HG03066 (cell line): ENCODE measurements around the gene SNX30.

Experiments used
- ATAC-seq: cut with Tn5 transposase; IDR thresholded peaks from one replicate; pipeline ENCODE4 v1.9.1; 2021; ENCODE audit warnings: low read depth; ENCODE audit not compliant: unreplicated experiment

Gene SNX30

DNA sequence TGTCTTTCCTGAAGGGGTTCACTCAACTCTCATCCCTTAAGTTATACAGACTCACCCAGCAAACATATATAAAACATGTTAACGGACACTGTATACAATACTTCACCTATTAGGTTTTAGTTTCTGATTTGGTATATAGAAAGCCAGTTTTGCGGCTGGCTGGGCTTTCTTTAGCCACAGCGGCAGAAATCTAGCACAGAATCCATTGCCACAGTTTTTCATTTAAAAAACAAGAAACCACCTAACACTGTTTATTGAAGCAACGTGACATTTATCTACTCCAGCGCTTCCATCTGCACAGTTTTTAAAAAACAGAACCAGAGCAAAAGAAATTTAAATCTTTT, 67.3 kb downstream of the SNX30 start:
- peak; percentile 76 for ATAC-seq

DNA sequence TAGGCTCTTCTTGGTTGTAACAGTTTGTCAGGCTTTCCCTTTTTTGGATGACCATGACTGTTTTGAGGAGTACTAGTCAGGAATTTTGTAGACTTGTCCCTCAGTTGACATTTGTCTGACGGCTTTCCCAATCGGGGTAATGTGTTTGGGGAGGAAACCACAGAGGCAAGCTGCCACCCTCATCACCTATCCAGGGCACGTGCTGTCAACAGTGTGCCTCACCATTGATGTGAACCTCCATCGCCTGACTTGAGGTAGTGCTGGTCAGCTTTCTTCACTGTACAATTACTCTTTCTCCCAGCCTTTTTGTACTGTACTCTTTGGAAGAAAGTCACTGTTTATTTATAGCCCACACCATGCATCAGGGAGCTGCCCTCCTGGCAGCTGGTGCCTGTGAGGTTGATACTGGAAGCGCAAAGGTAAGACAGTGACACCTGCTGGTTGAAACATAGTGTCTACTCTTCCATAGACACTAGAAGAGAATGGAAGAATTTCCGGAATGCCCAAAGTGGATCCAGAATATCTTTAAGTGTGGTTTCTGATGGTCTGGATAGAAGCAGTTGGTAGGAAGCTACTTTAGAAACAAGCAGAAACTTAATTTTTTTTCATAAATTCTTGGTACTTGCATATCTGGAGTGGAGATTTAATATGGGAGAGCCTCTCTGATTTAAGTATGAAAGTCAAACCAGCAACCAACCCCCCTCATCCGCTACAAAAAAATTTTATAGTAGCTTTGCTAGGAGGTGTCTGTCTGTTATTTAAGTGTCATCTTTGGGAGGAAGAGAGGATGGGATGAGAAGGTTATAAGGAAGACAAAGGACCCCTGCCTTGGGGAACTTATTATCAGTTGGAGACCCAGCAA, 69.3 kb downstream of the SNX30 start:
- ATAC-seq, result no peak

DNA sequence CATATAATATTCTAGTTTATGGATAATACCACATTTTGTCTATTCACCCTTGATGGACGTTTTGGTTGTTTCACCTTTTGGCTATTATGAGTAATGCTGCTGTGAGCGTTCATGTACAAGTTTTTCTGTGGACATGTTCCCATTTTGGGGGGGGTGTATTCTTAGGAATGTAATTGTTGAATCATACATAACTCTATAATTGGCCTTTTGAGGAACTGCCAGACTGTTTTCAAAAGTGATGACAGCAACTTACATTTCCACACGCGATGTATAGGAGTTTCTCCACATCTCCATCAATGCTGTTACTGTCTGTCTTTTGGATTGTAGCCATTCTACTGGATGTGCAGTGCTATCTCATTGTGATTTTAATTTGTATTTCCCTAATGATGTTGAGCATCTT, 70.3 kb downstream of the SNX30 start:
- no peak for ATAC-seq

DNA sequence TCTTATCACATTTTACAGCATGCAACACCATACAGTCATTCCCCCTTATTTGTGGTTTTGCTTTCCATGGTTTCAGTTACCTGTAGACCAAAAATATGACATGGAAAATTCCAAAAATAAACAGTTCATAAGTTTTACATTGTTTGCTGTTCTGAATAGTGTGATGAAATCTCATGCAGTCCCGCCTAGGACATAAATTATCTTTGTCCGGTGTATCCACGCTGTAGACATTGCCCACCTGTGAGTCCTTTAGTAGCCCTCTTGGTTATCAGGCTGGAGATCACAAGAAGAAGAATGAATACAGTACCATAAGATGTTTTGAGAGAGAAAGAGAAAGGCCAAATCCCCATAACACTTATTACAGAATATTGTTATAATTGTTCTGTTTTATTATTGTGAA, 72.1 kb downstream of the SNX30 start:
- no peak for ATAC-seq

DNA sequence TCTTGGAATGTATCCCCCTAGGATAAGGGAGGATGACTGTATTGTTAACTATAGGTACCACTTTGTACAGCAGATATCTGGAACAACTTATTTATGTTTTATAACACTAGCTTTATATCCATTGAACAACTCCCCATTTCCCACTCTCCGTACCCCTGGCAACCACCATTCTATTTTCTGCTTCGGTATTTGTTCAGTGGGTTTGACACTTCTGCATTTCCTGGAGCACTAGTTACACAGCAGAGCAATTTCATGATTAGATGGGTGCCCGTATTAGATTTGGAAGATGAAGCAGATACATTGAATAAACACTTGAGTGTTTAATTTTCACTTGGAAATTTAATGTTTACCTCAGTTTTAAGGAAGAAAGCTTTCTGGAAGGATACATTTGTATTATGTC, 72.7 kb downstream of the SNX30 start:
- ATAC-seq, result no peak

DNA sequence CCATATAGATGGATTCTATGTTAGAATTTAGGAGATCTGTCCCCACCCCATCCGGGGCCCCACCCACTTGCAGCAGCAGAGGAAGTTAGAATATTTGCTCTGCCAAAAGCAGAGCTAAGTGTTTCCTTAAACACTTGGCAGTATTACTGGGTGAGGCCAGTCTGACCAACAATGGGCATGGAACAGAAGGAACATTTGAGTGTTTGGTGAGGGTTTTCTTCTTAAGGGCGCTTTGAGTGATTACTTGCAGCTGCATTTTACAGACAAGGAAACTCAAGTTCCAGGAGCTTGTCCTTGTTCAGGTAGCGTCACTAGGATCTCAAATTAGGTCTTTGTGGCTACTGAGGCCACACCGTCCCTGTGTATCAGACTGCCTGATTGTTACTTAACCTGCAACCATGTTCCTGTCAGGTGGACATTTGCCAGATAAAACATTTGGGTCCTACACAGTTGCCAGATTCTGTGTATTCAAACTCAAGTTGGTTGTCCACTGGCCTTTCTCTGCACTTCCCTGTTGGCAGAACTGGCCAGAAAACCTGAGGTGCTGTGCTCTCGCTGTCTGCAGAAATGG, 80.8 kb downstream of the SNX30 start:
- no peak for ATAC-seq

DNA sequence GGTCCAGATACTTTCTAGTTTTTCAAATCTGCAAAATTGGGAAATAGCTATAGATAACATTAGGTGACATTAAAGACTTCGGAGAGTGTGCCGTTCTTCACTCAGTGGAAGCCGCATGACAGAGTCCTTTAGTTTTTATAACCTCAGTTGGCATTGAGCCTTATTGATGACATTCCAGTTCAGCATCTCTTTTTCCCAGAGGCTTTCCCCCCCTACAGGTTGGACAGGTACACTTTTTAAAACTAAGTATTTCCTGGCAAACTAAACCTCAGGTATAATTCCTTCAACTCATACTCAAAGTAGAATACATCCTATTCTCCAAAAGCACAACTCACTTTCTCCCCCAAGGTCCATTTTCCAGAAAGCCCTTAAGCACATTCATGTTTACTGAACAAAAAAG, 81.4 kb downstream of the SNX30 start:
- no peak for ATAC-seq

DNA sequence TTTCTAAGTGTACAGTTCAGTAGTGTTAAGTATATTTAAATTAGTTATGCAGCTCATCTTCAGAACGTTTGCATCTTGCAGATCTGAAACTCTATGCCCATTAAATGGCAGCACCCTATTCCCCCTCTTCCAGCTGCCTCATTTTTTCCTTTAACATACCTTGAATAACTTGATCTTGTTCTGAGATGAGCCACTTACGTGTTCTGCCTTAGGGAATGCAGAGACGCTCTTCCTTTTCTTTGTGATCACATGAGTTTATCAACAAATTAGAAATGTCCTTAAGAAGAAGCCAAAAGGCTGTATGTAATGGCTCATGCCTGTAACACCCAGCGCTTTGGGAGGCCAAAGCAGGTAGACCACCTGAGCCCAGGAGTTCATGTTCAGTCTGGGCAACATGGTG, 82.5 kb downstream of the SNX30 start:
- no peak for ATAC-seq

DNA sequence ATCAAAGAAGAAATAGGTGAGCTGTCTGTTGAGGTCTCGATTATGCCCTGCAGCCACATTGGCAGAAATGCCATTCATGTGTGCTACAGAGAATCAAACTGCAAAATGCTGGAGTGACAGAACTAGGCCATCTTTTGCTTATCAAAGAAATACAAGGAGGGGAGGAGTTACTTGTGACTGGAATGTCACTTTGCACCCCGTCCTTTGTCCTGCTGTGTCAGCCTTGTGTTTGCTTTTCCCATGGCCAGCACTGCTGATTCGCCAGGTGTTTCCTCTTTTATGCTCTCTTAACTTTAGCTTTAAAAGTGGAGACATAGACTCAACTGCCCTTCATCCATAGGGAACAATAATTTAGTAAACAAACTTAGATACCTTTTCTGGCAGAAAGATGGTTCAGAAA, 85.8 kb downstream of the SNX30 start:
- ATAC-seq, result no peak

DNA sequence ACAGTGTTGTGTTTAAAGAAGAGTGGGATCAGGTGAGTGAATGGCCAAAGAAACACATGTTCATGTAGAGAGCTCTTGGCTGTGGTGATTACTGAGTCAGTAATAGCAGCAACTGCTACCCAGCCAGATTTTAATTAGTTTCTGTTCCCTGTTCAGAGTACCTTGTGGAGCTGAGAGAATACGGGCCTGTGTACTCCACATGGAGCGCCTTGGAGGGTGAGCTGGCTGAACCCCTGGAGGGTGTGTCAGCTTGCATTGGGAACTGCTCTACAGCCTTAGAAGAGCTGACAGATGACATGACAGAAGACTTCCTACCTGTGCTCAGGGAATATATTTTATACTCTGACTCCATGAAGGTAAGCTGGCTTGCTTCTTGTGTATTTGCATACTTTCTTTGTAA, 87.8 kb downstream of the SNX30 start:
- no peak for ATAC-seq

DNA sequence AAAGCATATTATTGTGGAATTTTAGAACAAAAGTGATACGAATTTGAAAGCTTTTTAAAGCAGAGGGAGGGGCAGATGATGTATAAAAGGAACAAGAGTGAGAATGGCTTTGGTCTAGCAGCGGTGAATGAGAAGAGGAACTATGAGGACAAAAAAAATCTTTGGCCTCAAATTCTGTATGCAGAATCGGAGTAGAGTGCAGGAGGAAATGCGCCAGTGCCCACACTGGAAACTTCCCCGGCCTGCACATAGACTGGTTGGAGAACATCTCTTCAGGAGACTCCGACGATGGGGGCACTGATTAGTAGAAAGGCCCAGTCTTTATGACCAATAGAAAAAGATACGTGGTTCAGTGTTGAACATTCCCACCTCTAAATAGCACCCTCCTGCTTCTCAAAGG, 88.8 kb downstream of the SNX30 start:
- ATAC-seq, result no peak

DNA sequence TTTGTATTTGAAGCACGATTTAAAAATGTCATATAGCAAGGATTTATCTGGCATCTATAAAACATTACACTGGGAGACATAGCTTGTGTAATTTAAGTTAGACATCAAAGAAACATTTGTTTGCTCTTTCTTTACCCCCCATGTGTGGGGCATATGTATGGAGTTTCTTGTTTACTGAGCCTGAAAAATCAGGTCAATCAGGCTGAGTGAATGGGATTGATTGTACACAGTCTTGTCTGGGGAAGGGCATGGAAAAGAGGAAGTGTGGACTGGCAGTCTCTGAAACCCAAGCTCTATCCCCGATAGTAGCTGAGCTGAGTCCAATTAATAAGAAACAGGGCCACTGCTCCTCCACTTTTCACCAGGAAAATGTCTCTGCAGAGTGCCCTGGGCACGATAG, 90.7 kb downstream of the SNX30 start:
- ATAC-seq, result no peak

DNA sequence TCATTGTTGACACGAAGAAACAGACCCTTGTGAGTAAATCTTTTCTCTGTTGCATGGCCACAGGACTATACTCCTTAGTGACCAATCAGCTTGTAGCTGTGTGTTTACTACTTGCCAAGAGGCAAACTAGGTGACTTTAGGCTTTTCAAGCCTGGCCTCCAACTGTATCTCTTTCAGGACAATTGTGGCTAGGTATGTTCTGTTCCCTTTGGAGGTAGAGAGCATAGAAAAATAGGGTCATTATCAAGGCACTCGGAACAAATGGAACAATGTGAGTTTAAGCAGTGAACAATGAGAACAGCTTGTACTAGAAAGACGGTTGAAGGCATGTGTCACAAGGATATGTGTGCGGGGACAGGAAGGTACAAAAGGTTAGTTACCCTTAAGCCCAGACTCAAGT, 92.0 kb downstream of the SNX30 start:
- ATAC-seq, result no peak

DNA sequence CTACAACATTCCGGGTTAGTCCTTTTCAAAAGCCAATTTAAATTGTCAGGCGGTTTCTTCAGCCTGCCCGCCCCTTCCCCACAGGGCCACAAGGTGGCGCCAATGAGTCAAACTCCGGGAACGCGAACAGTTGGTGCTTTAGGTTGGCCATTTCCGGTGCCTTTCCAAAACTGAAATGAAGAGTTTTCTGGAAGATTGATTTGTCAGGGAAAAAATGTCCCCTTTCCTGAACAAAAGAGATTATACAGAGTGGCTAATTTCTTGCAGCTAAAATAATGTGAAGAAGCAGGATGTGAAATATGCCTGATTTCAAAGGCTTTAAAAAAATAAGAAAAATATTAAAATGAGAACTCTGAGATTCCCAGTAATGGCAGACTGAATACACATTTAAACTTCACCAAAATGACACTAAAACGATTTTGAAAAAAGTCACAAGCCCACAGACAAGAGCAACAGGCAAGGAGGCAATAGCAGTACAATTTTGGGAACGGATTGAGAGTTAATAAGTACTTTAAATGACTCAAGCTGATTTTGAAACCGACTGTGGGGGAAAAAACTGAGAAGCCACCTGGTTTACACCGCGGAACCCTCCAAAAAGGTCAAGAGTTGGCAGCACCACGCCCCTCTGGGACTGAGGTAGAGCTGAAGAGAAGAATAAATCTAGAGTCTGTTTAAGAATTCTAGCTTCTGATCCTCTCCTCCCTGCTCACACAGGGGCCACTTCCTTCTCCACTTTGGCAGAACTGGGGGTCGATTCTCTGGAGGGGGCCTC, 94.4 kb downstream of the SNX30 start:
- ATAC-seq, result peak; percentile 84

DNA sequence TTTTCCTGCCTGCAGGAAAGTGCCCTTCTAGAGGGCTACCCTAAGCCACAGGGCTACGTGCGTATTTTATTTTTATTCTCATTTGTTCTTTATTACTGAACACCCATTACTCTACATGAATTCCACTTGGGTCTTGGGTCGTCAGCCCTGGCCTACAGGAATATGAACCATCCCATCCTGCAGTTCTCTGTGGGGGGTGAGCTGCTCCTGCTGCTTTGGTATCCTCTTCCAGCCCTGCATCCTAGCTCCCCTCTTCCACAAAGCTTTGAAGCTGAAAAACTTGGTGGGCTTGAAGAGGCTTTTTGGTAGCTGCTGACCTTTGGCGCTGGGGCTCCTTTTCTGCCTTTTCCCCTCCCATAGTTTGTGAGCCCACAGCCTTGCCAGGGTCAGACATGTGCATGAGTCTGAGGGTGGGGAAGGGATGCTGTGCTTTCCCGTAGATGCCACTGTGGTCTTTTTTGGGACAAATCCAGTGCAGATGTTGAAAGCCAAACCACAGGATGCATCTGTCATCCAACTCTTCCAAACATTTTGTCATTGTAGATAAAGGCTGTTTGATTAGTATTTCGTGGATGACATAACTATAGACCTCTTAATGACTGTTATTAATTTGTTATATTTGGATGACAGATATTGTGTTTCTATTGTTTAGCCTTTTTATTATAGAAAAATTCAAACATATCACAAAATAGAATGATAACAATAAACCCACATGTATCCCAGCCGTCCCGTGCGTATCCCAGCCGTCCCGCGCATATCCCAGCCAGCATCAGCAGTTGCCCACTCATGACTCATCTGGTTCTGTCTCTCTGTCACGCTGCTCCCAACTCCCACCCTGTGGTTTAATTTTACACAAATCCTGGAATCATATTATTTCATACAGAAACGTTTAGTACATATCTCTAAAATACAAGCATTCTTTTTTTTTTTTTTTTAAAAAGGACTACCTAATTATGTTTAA, 96.2 kb downstream of the SNX30 start:
- no peak for ATAC-seq

DNA sequence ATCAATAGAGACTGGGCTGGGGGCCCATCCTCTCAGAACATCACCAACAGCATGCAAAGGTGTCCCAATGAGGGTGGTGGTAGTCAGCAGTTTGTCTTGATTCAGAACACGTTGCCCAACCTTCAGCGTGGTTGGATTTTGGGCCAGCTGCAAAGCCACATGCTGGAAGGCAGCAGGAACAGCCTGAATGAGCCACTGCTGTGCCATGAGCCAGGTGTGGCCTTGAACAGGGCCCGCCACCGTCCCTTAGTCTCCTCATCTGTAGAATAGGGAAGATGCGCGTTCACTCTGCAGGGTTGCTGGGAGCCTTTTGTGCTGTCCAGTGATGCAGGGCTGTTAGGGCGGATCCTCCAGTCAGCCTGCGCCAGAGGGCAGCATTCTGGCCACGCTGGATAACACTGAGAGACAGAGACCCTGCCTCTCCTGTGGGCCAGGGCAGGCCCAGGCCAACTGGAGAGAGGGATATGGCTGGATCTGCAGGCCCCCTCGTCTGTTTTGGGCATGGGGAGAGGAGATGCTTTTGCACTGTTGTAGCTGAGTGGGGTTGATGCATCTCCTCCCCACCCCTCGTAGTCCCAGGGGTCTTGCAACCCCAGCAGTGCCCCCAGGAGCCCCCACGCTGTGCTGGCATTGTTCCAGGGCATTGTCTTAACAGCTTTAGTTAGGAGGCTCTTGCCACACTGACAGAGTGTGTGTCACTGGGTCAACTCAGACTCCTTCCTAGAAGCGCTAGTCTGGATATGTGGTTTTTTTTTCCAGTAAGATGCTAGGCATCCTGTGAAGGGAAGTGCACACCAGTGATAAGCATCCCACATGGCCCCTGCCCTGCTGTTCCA, 98.0 kb downstream of the SNX30 start:
- ATAC-seq, result no peak

DNA sequence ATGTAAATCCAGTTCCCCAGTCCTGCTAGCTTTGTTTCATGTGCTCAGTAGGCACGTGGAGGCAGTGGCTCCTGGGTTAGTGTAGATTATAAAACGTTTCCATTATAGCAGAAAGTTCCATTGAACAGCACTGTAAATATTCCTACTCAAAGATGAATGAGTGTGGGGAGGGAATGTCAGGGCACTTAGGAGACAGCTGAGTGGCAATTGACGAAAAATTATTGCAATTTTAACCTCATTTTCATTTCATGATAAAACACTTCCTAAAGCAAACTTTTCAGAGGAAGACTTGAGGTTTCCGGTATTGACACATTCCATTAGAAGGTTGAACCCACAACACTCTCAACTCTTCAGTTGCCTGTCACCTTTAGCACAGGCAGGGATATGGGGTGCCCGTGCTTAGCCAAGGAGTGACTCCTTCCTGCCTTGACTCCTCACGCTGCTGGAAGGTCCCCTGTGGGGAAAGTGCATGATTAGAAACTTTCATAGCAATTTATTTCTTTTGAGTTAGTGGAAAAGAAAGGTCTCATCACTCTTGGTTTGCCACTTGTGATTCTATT, 98.9 kb downstream of the SNX30 start:
- no peak for ATAC-seq

DNA sequence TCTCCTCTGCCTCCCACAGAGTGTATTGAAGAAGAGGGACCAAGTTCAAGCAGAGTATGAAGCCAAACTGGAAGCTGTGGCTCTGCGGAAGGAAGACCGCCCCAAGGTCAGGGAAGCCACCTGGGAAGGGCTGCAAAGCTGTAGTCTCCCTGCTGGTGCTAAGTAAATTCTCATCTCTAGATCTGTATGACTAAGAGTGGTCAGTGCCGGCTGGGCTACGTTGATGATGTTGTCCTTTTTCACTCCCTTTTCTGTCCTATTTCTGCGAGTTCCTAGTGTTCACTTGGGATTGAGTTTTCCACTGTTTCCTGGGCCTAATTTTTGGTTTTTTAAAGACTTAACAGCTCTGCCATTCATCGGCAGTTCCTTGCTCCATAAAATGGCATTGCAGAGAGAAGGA, 100.3 kb downstream of the SNX30 start:
- ATAC-seq, result no peak

DNA sequence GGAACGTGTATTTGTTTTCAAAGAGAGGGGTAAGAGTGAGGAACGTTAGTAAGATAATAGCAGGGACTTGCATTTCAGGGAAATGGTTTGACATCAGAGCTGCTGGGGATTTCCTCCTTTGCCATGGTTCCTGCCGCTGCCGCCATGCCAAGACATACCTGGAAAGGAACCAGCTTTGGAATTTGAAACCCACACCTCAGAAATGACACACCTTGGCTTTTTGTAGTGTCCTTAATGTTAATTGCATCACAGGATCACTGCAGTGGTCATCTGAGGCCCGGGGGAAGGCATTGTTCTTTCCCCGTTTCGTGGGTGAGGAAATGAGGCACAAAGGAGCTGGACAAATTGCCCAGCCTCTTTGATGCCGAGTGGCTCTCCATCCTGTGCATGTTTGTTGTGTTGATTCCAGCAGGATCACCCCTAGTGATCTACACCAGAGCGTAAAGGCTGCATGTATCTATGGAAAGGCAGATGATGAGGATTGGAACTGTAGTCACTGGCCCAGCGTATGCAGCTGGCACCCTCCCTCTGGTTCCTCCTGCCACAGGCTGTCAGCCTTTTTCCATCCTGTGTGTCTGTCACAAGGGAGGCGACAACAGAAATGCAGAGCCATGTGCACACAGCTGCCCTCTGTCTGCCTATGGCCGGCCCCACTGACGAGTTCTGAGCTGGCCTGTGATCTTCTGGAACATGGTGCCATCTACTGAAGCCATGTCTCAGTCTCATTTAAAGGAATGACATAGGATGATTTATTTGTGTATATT, 102.4 kb downstream of the SNX30 start:
- no peak for ATAC-seq
